ENCODE measurements around the gene FARP2.
A peak's percentile ranks its signal among the peaks of the same experiment; 100 is the strongest.
"Not testable (repeated sequence)": the region's sequence is repeated elsewhere in the genome, so short reads cannot be mapped to it uniquely, and the experiment has no call there.

Gene FARP2

DNA sequence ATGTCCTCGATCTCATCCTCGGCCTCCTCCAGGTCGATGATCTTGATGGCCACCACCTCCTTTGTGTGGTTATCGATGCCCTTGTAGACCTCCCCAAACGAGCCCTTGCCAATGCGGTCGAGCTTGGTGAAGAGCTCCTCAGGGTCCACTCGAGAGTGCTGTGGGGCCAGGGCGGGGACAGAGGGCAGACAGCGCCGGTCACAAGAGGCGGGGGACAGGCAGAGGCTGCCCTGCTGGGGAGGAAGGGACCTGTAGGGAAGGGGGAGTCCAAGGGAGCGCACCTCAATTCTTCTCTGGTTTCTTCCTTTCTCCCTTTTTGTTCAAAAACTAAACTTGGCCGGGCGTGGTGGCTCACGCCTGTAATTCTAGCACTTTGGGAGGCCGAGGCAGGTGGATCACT lies 145.5 kb downstream of the FARP2 start:
- DNase-seq (ENCODE audit: low read depth in 4 of 4, low spot score in 1 of 4) = no peak

DNA sequence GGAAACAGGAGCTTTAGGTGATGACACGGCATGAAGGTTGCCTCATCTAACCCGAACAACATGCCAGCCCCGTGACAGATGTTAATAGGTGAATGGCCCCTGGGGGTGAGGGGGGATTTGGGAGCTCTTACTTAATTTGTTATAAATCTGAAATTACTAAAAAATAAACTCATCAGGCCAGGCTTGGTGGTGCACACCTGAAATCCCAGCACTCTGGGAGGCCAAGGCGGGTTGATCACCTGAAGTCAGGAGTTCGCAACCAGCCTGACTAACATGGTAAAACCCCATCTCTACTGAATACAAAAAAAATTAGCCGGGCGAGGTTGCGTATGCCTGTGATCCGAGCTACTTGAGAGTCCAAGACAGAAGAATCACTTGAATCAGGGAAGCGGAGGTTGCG lies 146.2 kb downstream of the FARP2 start:
- DNase-seq (ENCODE audit: low read depth in 4 of 4, low spot score in 1 of 4) = no peak

DNA sequence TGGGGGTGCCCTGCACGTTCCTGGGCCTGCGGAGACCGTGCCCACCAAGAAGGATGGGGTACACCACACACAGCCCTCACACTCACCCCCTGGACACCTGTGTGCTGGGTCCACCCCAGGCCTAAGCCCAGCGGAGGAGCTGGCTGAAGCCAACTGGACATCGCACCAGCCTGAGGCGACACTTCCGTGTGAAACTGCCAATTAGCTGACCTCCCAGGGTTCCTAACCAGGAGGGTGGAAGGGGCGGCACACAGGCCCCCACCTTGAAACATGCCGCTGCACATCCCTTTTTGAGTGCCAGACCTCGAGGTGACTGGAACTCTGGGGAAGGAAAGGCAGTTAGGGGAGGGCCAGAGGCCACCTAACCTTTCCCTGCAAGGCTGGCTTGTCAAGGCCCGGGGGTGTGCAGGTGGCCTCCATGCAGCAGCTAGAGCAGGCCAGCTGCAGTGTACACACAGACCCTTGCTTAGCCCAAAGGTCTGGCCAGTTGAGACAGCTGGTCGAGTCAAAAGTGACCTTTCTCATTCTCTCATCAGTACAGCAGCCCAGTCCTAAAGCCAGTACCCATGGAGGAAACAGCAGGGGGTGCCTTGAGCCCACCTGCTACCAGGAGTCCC lies 147.8 kb downstream of the FARP2 start:
- no peak for DNase-seq (ENCODE audit: low read depth in 4 of 4, low spot score in 1 of 4)

DNA sequence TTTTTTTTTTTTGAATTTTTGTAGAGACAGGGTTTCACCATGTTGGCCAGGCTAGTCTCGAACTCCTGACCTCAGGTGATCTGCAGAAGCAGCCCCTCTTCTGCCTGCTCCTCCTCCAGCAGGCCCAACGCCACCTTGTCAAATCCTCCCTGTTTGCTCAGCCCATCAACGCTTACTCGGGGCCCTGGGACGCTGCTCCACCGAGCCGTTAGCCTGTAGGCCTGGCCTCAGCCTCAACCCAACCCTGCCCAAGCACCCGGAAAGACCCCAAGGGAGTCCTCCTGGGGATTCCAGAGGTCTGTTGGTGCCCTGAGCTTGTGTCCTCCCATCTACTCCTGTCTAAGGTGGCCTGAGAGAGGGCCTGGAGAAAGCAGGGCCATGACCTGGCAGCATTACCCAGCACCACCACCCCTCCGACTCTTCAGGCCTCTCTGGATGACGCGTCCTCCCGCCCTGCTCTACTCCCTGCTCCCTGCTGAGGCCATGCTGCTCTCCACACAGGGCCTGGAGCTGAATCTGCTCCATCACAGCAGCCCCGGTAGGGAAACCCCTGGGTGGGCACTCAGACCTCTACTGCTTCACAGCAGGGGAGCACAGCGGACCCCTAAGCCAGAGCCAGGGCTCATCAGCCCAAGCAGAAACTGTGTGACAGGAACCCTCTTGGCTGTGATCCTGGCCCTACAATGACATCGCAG lies 149.1 kb downstream of the FARP2 start:
- no peak for DNase-seq (ENCODE audit: low read depth in 4 of 4, low spot score in 1 of 4)

DNA sequence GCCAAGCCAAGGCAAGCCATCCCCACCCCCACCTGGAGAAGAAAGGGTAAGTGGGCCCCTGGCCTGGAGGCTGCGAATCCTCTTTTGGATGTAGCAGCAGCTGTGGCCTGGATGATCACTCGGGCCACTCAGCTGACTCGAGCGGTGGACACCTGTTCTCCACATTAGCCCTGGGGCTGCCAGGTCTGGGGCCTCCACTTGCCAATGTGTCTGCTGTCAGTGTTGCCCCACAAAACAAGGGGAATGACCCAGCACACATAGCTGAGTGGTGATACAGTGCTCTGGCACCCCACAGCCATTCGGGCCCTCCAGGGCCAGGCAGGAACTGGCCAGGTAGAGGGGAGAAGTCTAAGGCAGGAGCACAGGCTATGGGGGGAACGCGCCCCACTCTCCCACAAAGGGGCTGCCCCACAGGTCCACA lies 149.7 kb downstream of the FARP2 start:
- DNase-seq (ENCODE audit: low read depth in 4 of 4, low spot score in 1 of 4) = no peak

DNA sequence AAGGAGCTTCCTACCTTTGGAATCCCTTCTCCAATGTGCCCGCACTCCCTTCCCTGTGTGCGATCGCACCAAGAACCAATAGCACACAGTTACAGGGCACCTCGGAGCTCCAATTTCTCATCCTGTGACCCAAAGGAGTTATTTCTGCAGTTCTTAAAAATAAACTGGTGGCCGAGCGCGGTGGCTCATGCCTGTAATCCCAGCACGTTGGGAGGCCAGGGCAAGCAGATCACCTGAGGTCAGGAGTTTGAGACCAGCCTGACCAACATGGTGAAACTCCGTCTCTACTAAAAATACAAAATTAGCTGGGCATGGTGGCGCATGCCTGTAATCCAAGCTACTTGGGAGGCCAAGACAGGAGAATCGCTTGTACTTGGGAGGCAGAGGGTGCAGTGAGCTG lies 150.2 kb downstream of the FARP2 start:
- DNase-seq (ENCODE audit: low read depth in 4 of 4, low spot score in 1 of 4) = not testable (repeated sequence)

DNA sequence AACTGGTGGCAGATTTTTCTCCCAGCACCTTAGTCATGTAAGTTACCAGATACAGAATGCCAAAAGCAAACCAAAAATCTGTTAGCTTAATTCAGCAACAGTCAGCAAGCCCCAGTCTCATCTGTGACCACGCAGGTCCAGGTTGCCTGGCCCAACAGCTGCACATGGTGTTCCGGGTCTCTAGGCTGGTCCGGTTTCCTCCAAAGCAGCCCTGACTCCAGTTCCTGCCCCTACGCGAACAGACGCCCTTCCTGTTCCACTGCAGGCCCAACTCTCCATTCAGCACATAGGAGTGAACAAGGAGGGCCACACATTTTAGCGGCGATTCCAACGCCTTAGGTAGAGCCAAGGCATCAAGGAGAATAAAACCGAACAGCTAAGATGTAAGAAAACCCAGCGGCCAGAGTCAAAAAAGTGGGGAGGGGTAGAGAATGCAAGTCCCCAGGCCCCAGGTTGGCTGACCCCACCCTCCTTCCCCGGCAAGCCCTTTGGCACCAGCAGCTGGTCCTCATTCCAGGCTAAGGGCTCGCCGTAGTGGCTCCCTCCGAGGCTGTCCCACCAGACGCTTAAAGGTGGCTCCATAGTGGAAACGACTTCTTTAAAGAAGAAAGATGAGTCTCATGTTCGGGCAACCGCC lies 150.8 kb downstream of the FARP2 start:
- no peak for DNase-seq (ENCODE audit: low read depth in 4 of 4, low spot score in 1 of 4)

DNA sequence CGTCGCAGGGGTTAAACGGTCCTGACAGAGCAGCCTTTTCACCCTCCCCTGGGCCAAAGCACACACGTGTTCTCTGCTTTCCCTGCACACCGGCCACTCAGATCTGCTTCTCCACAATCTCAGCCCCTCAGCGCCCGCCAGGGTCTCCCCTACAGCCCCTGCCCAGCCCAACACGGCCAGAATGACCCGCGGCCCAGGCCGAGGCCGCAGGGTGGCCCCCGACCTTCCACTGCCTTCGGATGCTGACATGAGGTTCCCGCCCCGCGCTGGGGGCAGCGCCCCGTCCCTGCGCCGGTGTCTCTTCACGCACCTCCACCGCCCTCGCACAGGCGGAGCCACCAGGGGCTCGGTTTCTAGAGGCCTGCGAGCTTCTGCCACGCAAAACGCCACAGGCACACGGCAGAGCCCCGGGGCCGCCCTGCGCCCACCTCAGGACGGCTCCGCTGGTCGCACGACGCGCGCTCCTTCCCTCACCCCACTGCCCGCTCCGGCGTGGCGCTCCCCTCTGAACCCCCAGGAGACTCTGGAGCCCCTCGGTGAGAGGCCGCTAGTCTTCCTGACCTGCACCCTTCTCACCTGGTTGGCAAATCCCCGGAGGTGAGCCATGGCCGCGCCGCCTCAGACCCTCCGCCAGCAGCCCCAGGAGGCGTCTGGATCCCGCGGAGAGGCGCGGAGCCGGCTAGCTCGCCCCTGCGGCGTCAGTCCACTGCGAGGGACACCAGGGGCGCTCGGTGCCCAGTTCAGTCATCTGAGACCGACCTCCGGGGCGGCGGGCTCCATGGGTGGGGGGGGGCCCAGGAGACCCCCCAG lies 151.6 kb downstream of the FARP2 start:
- peak in 3 of 4 experiments; percentile 10 to 21 (median 14) for DNase-seq (ENCODE audit: low read depth in 4 of 4, low spot score in 1 of 4)

DNA sequence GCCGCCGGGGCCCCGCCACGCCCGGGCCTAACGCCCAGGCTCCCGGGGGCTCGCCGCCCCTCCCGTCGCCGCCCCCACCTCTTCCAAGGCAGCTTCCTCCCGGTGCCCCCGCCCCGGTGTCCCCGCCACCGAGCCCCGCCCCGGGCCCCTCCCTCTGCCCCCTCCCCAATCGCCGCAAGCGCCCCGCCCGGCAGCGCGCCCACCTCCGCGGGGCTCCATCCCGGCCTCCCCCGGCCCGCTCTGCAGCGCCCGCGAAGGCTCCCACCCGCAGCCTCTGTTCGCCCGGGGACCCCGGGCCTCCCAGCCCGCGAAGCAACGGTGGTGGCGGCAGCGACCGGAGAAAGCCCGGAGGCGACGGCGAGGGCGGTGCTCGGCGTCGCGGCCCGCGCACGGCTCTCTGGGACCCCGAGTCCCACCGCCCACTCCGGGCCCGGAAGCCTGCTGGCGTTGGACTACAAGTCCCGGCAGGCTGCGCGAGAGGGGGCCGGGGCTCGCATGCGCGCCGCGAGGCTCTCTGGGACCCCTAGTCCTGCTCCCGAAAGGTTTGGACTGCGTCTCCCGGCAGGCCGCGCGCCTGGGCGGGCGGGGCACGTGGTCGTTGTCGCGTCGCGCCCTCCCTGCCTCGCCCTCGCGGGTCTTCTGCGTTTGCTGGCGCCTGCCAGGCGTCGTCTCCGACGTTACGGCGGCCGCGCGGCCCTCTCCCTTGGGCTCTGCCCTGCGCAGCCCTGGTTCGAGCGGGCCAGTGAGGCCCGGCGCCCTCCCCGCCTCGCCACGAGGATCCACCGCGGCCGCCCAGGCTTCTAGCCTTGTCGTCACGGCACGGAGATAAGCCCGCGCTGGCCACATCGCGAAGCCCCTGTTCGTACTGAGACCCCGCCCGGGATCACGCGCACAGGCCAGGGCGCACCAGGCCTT lies 152.4 kb downstream of the FARP2 start, which contains the start of gene STK25:
TSS of gene STK25 (minus strand) at position 345 of the 915 bp plus-strand sequence. CDS start 549 bp downstream, outside the sequence.
- DNase-seq (ENCODE audit: low read depth in 4 of 4, low spot score in 1 of 4) = peak; percentile 87 to 98 (median 96)

DNA sequence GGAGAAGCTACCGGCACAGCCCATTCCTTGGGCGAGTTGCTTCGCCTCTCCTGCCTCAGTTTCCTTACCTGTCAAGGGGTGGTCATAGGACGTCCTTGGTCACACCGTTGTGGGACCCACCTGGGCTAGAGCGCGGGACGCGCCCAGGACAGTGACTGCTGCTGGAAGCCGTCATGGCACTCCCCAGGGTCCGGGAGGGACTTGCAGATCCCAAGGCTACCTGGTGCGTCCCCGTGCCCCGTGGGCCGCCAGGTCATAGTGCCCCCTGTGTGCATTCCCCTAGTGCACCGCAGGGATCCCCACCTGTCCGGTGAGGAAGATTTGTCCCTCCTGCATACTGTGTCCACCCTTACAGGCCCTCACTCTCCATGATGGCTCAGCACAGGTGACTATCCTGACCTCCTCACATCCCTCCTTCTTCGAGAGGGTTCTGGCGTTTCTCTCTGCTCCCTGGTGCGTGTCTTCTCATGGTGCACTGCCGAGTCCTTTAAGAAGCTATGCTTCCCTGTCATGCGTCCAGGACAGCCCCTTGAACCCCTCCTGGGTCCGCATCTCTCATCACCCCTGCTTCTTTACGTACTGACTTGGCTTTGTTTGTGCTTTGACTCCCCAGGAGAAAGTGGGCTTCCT lies 153.2 kb downstream of the FARP2 start:
- DNase-seq (ENCODE audit: low read depth in 4 of 4, low spot score in 1 of 4) = no peak

DNA sequence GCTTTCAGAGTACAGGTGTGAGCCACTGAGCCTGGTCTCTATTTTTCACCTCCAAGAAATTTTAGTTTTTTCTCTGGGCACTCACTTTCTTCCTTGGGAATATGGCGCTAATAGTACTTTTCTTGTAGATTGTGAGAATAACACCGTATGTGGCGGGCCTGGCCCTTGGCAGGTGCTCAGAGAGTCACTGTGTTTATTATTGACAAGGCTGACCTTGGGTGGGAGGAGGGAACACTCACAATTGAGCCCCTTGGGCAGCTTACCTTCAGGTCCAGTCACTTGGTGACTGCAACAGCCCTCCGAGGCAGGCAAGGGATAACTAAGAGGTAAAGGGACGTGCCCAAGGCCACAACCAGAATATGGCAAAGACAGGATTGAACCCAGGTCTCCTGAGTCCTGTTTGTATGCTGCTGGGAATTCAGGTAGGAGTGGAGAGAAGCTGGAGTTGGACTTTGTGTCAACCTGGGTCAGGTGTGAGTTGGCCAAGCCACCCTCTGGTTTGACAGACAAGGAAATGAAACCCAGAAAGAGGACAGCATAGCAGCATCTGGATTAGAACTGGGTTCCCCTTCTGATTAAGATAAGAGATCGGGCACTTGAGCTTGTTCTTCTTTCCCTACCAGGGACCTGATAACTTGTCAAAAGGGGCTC lies 155.1 kb downstream of the FARP2 start:
- no peak for DNase-seq (ENCODE audit: low read depth in 4 of 4, low spot score in 1 of 4)

DNA sequence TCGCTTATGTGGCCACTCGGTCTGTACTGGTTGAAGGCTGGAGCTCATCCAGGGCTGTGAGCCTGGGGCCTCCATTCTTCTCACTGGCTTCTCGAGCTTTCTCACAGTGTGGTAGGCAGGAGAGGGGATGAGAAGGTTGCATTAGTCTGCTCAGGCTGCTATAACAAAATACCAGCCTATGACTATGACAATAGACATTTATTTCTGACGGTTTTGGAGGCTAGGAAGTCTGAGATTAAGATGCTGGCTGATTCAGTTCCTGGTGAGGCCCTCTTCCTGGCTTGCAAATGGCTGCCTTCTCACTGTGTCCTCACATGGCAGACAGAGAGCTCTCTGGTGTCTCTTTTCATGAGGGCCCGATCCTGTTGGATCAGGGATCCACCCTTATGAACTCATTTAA lies 158.5 kb downstream of the FARP2 start:
- no peak for DNase-seq (ENCODE audit: low read depth in 4 of 4, low spot score in 1 of 4)

DNA sequence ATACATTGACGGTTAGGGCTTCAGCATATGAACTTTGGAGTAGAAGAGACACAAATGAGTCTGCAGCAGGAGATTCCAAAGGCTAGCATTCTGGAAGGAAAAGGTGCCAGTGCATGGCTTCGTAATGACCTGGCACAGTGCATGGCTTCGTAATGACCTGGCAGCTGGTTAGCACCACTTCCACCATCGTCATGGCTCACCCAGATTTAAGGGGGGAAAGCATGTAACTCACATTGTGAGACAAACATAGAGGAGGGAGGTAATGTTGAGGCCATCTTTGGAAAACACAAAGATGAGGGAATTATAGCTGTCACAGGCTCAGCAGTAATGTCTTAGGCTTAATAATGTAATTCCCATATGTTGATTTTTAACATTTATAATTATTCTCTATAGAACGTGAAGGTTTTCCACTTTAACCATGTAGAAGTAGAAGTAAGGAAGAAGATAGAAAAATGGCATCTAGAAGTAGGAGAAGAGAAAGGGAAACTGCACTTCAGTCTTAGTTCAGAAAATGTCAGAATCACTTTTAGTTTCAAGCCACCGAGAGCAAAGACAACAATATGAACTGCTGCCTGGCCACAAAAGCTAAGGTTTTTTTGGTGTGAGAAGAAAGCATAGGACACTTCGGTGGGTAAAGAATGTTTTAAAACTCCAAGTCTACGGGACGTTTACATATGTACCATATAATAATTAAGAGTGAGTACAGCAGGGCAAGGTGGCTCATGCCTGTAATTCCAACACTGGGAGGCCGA lies 159.1 kb downstream of the FARP2 start:
- no peak for DNase-seq (ENCODE audit: low read depth in 4 of 4, low spot score in 1 of 4)

DNA sequence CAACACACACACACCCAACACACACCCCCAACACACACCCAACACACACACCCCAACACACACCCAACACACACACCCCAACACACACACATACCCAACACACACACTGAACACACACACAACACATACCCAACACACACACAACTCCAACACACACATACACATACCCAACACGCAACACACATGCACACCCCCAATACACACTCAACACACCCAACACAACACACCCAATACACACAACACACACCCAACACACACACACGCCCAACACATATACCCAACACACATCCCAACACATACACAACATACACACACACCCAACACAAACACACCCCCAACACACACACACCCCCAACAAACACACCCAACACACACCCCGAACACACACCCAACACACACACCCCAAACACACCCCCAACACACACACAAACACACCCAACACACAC lies 160.5 kb downstream of the FARP2 start:
- DNase-seq (ENCODE audit: low read depth in 4 of 4, low spot score in 1 of 4) = no peak

DNA sequence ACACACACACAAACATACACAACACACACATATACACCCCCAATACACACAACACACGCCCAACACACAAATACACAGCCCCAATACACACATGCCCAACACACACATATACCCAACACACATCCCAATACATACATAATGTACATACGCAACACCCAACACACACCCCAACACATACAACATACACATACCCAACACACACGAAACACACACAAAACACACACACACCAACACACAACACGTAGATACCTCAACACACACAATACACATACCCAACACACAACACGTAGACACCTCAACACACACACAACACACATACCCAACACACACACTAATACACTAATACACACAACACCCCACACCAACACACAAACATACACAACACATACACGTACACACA lies 161.2 kb downstream of the FARP2 start:
- DNase-seq (ENCODE audit: low read depth in 4 of 4, low spot score in 1 of 4) = no peak

DNA sequence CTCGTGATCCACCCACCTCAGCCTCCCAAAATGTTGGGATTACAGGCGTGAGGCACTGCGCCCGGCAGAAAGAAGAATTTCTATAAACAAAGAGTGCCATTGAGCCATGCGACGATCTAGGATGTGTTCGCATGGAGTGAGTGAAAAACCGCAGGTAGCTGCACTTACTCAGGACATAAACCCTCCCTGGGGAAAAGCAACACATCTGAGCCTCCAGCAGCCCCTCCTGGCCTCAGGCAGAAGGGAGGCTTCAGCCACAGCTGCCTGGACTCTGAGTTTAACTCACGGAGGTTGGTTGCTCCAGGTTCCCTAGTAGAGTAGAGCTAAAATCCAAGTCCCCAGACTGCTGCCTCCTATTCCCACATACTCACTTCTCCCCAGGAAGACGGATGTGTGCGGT lies 163.6 kb downstream of the FARP2 start:
- DNase-seq (ENCODE audit: low read depth in 4 of 4, low spot score in 1 of 4) = no peak

DNA sequence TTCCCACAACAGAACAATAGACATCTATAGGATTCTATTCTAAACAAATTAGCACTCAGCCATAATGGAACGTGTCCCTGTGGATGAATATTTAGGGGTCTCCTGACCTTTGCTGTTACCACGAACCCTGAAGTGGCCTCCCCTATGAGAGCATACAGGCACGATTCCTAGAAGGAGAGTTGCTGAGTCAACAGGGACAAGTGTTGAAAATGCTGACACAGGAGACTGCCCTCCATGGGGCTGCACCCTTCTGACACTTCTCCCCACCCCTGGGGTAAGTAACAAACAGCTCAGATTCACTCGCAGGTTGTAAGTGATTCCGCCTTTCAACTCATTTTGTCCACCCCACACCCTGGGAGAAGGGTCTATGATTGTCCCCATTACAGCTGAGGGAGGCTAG lies 166.4 kb downstream of the FARP2 start:
- no peak for DNase-seq (ENCODE audit: low read depth in 4 of 4, low spot score in 1 of 4)

All from stimulated activated CD4-positive, alpha-beta T cell treated with anti-CD3 and anti-CD28 coated beads, Interleukin-1b, Interleukin-23, amount 100 ng/mL, for 24 hours (primary cell).